ENCODE measurements around the gene SLC38A1. TPM values are rescaled to one million over a fixed set of nuclear protein-coding genes. Genes with fewer than 3 reads are reported as not detected.
"Not testable (repeated sequence)": the region's sequence is repeated elsewhere in the genome, so short reads cannot be mapped to it uniquely, and the experiment has no call there.

SLC38A1 gene
- total and polyA plus RNA-seq, 3 experiments from 2014 or later, result 233 to 252 (median 242) TPM

DNA sequence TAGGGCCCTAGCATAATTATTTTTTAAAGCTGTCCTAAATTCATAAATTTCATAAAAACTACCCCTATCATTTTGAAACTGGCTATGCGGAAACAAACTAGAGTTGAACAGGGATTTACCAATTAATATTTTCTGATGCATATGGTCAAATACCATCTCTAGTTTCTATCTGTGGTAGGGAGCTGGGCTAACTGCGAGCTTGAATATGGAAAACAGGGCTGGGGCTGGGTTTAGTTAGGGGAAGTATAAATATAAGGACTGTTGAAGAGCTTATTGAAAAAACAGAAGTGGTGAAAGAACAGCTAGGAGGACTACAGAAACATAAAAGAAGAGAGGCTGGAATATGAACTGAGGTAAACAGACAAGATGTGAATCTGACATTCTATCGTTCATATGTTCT lies 91.8 kb downstream of the SLC38A1 start:
- no peaks in the 10 kb centered on the region for H3K9me3 Mint-ChIP-seq
- H3K4me1 ChIP-seq (ENCODE audit: insufficient read depth, low read length), result peaks cover 35% of the 10 kb centered on the region
- no peaks in the 10 kb centered on the region for H3K27me3 ChIP-seq (ENCODE audit: insufficient read depth, low read length, poor library complexity, severe bottlenecking)
- H3K27ac Mint-ChIP-seq, result peak overlapping the region in 6 of 8 donors; percentile 2 to 81 (median 68)
- POLR2A ChIA-PET, result no interaction called here
- H3K4me3 ChIP-seq (ENCODE audit: low read length), result no peak overlapping the region
- H3K36me3 ChIP-seq (ENCODE audit: insufficient read depth, low read length), result no peaks in the 10 kb centered on the region
- no peak overlapping the region for H3K27ac ChIP-seq (ENCODE audit: low read depth, low read length)
- no peaks in the 10 kb centered on the region for H3K9me3 ChIP-seq (ENCODE audit: low read length)
- CTCF ChIA-PET, result interaction anchor here (0.9 to 1.4 kb wide), 2 partner anchors 126 kb away, joined by 3 read pairs; no protein-coding TSS in a partner anchor
- no peak for DNase-seq
- H3K4me3 Mint-ChIP-seq, result peak overlapping the region in 1 of 7 donors; percentile 10
- H3K27me3 Mint-ChIP-seq, result no peaks in the 10 kb centered on the region
- peaks cover 0 to 5% (median 3%) of the 10 kb centered on the region in 3 donors for H3K36me3 Mint-ChIP-seq
- peaks cover 41 to 52% (median 50%) of the 10 kb centered on the region in 3 donors for H3K4me1 Mint-ChIP-seq

DNA sequence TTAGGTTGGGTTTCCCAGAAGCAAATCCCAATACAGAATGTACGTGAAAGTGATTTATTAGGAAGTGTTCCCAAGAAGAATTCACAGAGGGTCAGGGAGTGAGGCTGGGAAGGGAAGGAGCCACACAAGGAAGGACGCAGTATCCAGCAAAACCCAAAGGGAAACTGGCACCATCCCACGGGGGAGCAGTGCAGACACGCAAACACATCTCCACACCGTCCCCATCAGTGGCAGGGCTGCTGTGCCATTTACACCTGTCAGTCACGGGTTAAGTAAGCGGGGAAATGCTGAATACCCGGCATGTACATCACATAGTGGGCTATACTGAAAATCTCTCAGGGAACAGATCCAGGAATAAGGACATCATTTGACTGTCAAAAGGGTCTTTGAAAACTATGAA lies 93.9 kb downstream of the SLC38A1 start:
- ChIA-PET POLR2A (no interaction called here), CTCF (no interaction called here)
- Mint-ChIP-seq H3K4me3 (no peak overlapping the region), H3K36me3 (peaks cover 0 to 5% (median 1%) of the 10 kb centered on the region in 3 donors), H3K4me1 (peaks cover 29 to 34% (median 31%) of the 10 kb centered on the region in 3 donors), H3K27ac (no peak overlapping the region), H3K27me3 (no peaks in the 10 kb centered on the region), H3K9me3 (no peaks in the 10 kb centered on the region)
- no peak for DNase-seq
- H3K4me1 ChIP-seq (ENCODE audit: insufficient read depth, low read length), result peaks cover 31% of the 10 kb centered on the region
- no peak overlapping the region for H3K4me3 ChIP-seq (ENCODE audit: low read length)
- H3K27me3 ChIP-seq (ENCODE audit: insufficient read depth, low read length, poor library complexity, severe bottlenecking), result no peaks in the 10 kb centered on the region
- H3K9me3 ChIP-seq (ENCODE audit: low read length), result no peaks in the 10 kb centered on the region
- no peak overlapping the region for H3K27ac ChIP-seq (ENCODE audit: low read depth, low read length)
- no peaks in the 10 kb centered on the region for H3K36me3 ChIP-seq (ENCODE audit: insufficient read depth, low read length)

DNA sequence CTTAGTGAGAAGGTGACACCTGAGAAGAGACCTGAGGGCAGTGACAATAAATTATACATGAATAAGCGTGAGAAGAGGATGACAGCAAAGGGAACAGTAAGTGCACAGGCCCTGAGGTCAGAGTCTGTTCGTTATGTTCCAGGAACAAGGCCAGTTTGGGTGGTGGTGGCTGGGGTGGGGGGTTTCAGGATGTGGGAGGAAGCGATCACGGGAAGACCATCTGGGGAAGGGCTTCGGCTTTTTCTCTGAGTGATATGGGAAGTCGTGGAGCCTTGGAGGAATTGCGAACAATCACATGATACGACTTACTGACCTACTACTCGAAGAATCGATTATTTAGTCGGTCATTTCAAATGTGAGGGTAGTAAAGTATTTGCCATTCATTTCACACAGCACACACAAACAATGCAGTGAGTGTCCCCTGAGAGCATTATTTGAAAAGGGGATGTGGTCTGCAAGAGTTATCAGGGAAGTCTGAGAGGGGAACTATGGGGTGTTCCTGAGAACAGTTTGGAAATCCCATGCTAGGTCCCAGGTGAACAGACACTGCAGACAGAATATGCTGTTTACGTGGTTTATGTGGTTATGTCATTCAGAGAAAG lies 94.7 kb downstream of the SLC38A1 start:
- H3K4me3 ChIP-seq (ENCODE audit: low read length), result no peak overlapping the region
- Mint-ChIP-seq H3K9me3 (no peaks in the 10 kb centered on the region), H3K27ac (peak overlapping the region in 1 of 8 donors; percentile 23), H3K4me3 (no peak overlapping the region), H3K4me1 (peaks cover 22 to 26% (median 24%) of the 10 kb centered on the region in 3 donors), H3K27me3 (no peaks in the 10 kb centered on the region), H3K36me3 (peaks cover 0 to 8% (median 5%) of the 10 kb centered on the region in 3 donors)
- POLR2A ChIA-PET, result no interaction called here
- no peak overlapping the region for H3K27ac ChIP-seq (ENCODE audit: low read depth, low read length)
- H3K4me1 ChIP-seq (ENCODE audit: insufficient read depth, low read length), result peaks cover 23% of the 10 kb centered on the region
- H3K36me3 ChIP-seq (ENCODE audit: insufficient read depth, low read length), result no peaks in the 10 kb centered on the region
- no peaks in the 10 kb centered on the region for H3K27me3 ChIP-seq (ENCODE audit: insufficient read depth, low read length, poor library complexity, severe bottlenecking)
- CTCF ChIA-PET, result no interaction called here
- H3K9me3 ChIP-seq (ENCODE audit: low read length), result no peaks in the 10 kb centered on the region
- no peak for DNase-seq

DNA sequence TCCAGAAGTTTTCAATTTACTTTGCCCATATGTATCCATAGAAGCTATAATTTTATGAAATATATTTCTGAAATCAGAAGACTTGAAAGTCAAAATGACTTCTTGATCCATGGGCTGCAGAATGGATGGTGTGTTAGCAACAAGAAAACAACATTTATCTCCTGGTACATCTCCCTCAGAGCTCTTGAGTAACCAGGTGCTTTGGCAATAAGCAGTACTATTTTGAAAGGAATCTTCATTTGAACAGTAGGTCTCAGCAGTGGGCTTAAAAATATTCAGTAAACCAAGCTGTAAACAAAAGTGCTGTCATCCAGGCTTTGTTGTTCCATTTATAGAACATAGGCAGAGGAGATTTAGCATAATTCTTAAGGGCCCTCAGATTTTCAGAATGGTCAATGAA lies 100.4 kb downstream of the SLC38A1 start:
- Mint-ChIP-seq H3K27ac (no peak overlapping the region), H3K4me1 (no peaks in the 10 kb centered on the region), H3K36me3 (peaks cover 0 to 12% (median 5%) of the 10 kb centered on the region in 3 donors), H3K27me3 (no peaks in the 10 kb centered on the region), H3K9me3 (no peaks in the 10 kb centered on the region), H3K4me3 (no peak overlapping the region)
- no peaks in the 10 kb centered on the region for H3K4me1 ChIP-seq (ENCODE audit: insufficient read depth, low read length)
- ChIA-PET POLR2A (no interaction called here), CTCF (no interaction called here)
- no peak overlapping the region for H3K4me3 ChIP-seq (ENCODE audit: low read length)
- H3K27me3 ChIP-seq (ENCODE audit: insufficient read depth, low read length, poor library complexity, severe bottlenecking), result no peaks in the 10 kb centered on the region
- DNase-seq, result no peak
- no peaks in the 10 kb centered on the region for H3K9me3 ChIP-seq (ENCODE audit: low read length)
- no peak overlapping the region for H3K27ac ChIP-seq (ENCODE audit: low read depth, low read length)
- no peaks in the 10 kb centered on the region for H3K36me3 ChIP-seq (ENCODE audit: insufficient read depth, low read length)

DNA sequence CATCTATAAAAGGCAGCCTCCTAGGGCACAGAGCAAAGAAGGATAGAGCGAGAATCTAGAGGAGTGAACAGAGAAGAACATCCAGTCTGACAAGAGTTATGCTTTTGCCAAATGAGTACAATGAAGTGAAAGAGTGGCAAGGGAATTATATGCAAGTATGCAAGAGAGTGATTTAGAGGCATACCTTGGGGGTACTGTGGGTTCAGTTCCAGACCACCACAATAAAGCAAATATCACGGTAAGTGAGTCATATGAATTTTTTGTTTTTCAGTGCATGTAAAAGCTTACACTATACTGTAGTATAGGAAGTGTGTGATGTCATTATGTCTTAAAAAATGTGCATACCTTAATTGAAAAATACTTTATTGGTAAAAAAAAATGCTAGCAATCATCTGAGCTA lies 101.4 kb downstream of the SLC38A1 start:
- H3K27me3 Mint-ChIP-seq, result no peaks in the 10 kb centered on the region
- CTCF ChIA-PET, result no interaction called here
- no peaks in the 10 kb centered on the region for H3K4me1 ChIP-seq (ENCODE audit: insufficient read depth, low read length)

DNA sequence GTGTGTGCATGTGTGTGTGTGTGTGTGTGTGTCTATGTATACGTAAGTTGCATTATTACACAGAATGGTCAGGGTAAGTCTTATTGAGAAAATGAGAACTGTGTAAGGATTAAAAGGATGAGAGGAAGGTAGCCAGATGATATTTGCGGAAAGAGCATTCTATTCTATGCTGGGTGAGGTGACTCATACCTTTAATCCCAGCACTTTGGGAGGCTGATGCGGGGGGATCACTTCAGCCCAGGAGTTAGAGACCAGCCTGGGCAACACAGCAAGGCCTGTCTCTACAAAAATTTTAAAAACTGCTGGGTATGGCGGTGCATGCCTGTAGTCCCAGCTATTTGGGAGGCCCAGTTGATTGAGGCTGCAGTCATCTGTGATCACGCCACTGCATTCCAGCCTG lies 103.7 kb downstream of the SLC38A1 start:
- Histone ChIP-seq H3K36me3 (ENCODE audit: insufficient read depth, low read length) (no peaks in the 10 kb centered on the region), H3K4me3 (ENCODE audit: low read length) (no peak overlapping the region), H3K9me3 (ENCODE audit: low read length) (no peaks in the 10 kb centered on the region), H3K27ac (ENCODE audit: low read depth, low read length) (no peak overlapping the region), H3K4me1 (ENCODE audit: insufficient read depth, low read length) (no peaks in the 10 kb centered on the region), H3K27me3 (ENCODE audit: insufficient read depth, low read length, poor library complexity, severe bottlenecking) (no peaks in the 10 kb centered on the region)
- Mint-ChIP-seq H3K4me3 (no peak overlapping the region), H3K27ac (no peak overlapping the region), H3K36me3 (peaks cover 0 to 16% (median 3%) of the 10 kb centered on the region in 3 donors), H3K4me1 (no peaks in the 10 kb centered on the region), H3K27me3 (no peaks in the 10 kb centered on the region), H3K9me3 (peaks cover 0 to 3% (median 0%) of the 10 kb centered on the region in 5 donors)
- POLR2A ChIA-PET, result no interaction called here
- no peak for DNase-seq
- CTCF ChIA-PET, result interaction anchor here (1.0 kb wide), 1 partner anchor 120 kb away, joined by 3 read pairs; no protein-coding TSS in a partner anchor

More for the DNA sequence above, 101.4 kb downstream of the SLC38A1 start:
- H3K4me1 Mint-ChIP-seq, result no peaks in the 10 kb centered on the region
- no peaks in the 10 kb centered on the region for H3K9me3 ChIP-seq (ENCODE audit: low read length)
- no peak overlapping the region for H3K4me3 ChIP-seq (ENCODE audit: low read length)
- no peaks in the 10 kb centered on the region for H3K36me3 ChIP-seq (ENCODE audit: insufficient read depth, low read length)
- H3K27ac Mint-ChIP-seq, result no peak overlapping the region
- POLR2A ChIA-PET, result no interaction called here
- no peak overlapping the region for H3K4me3 Mint-ChIP-seq
- peaks cover 0 to 3% (median 0%) of the 10 kb centered on the region in 5 donors for H3K9me3 Mint-ChIP-seq
- H3K36me3 Mint-ChIP-seq, result peaks cover 0 to 16% (median 3%) of the 10 kb centered on the region in 3 donors
- H3K27ac ChIP-seq (ENCODE audit: low read depth, low read length), result no peak overlapping the region
- no peak for DNase-seq
- no peaks in the 10 kb centered on the region for H3K27me3 ChIP-seq (ENCODE audit: insufficient read depth, low read length, poor library complexity, severe bottlenecking)

DNA sequence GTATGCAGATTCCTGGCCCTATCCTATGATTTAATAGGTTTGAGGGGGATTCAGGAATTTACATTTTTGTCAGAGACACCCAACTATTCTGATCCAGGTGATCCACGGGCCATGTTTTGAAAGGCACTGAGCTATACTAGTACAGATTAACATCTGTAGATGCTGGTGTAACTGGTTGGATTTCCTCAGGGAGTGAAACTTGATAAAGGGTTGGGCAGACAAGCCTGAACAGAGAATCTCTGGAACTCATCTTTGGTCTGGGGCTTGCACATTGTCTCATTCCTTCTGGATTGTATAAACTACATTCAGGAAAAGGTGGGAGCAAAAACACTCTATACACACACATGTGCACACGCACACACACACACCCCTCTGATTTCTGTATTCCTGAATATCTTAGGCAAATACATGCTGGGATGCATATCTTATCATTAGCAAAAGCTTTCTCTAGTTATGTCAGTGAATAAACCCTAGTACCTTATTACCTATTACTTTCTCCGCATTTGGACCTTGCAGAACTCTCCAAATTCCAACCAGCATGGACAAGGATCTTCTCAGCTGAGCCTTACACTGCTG lies 104.6 kb downstream of the SLC38A1 start:
- H3K4me1 Mint-ChIP-seq, result no peaks in the 10 kb centered on the region
- peaks cover 0 to 8% (median 3%) of the 10 kb centered on the region in 3 donors for H3K36me3 Mint-ChIP-seq
- no peak overlapping the region for H3K4me3 Mint-ChIP-seq
- ChIA-PET CTCF (no interaction called here), POLR2A (no interaction called here)
- no peak overlapping the region for H3K27ac ChIP-seq (ENCODE audit: low read depth, low read length)
- H3K27me3 Mint-ChIP-seq, result no peaks in the 10 kb centered on the region
- no peaks in the 10 kb centered on the region for H3K9me3 ChIP-seq (ENCODE audit: low read length)
- no peaks in the 10 kb centered on the region for H3K4me1 ChIP-seq (ENCODE audit: insufficient read depth, low read length)
- no peak for DNase-seq
- no peak overlapping the region for H3K4me3 ChIP-seq (ENCODE audit: low read length)
- H3K27me3 ChIP-seq (ENCODE audit: insufficient read depth, low read length, poor library complexity, severe bottlenecking), result no peaks in the 10 kb centered on the region
- no peak overlapping the region for H3K27ac Mint-ChIP-seq
- peaks cover 0 to 3% (median 0%) of the 10 kb centered on the region in 5 donors for H3K9me3 Mint-ChIP-seq
- no peaks in the 10 kb centered on the region for H3K36me3 ChIP-seq (ENCODE audit: insufficient read depth, low read length)

DNA sequence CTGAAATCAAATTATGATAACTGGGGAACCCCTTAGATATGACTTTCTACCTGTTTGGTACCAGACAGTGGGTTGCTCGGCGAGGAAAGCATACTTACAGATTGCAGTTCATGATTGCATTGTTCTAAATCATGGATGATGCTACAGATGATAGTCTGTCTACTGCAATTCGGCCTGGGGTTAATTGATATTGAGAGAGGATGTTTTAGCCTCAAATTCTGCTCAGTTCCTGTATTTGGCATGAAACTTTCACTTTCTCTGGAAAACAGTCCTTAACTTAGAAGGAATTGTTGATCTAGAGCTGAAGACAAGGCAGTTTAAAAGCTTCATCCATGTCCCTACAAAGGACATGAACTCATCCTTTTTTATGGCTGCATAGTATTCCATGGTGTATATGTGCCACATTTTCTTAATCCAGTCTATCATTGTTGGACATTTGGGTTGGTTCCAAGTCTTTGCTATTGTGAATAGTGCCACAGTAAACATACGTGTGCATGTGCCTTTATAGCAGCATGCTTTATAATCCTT lies 106.2 kb downstream of the SLC38A1 start:
- H3K4me3 Mint-ChIP-seq; H3K4me3 ChIP-seq (ENCODE audit: low read length); CTCF ChIA-PET; H3K27me3 ChIP-seq (ENCODE audit: insufficient read depth, low read length, poor library complexity, severe bottlenecking); H3K36me3 Mint-ChIP-seq; H3K27ac ChIP-seq (ENCODE audit: low read depth, low read length); H3K9me3 Mint-ChIP-seq; H3K9me3 ChIP-seq (ENCODE audit: low read length); DNase-seq; H3K27me3 Mint-ChIP-seq; H3K36me3 ChIP-seq (ENCODE audit: insufficient read depth, low read length); H3K27ac Mint-ChIP-seq; H3K4me1 ChIP-seq (ENCODE audit: insufficient read depth, low read length); POLR2A ChIA-PET: not testable (repeated sequence)
- peaks cover 2 to 12% (median 6%) of the 10 kb centered on the region in 3 donors for H3K4me1 Mint-ChIP-seq
